GM12878 (cell line): ENCODE measurements around the gene PML.

Source experiments
- ATF7 ChIP-seq: fragments of 450-650 bp; IDR thresholded peaks from 2 replicates; pipeline ENCODE4 v1.6.1; 2016; ENCODE audit warnings: low read depth, mild to moderate bottlenecking
- BACH1 ChIP-seq: fragments of 450-650 bp; IDR thresholded peaks from 2 replicates; pipeline ENCODE4 v1.6.1; 2017; ENCODE audit warnings: mild to moderate bottlenecking, borderline replicate concordance
- CTCF ChIP-seq, 3 experiments: IDR thresholded peaks in 2 of 3; conservative IDR thresholded peaks in 1 of 3; 2 replicates each; pipeline ENCODE4 v1.5.1; 2011; ENCODE audit warnings: low read depth in 3 of 3, low read length in 3 of 3, mild to moderate bottlenecking in 3 of 3, control low read depth in 2 of 3, moderate library complexity in 2 of 3, inconsistent platforms in 1 of 3, mixed read lengths in 1 of 3; ENCODE audit not compliant: control insufficient read depth in 2 of 3, insufficient read depth in 1 of 3; ENCODE audit errors: extremely low read depth in 1 of 3
- EED ChIP-seq: sonication (generic); IDR thresholded peaks from 2 replicates; pipeline ENCODE4 v1.6.1; 2016; ENCODE audit warnings: antibody characterized with exemption, low read depth
- EGR1 ChIP-seq, 2 experiments: IDR thresholded peaks; 1 replicate in 1 of 2; 2 replicates in 1 of 2; pipeline ENCODE4 v1.6.1; 2011 to 2012; ENCODE audit warnings: low read depth in 2 of 2, low read length in 2 of 2, borderline replicate concordance in 1 of 2, mild to moderate bottlenecking in 1 of 2, moderate library complexity in 1 of 2
- EP300 ChIP-seq, 2 experiments: fragments of 150-350 bp in 1 of 2; IDR thresholded peaks; 2 replicates each; pipeline ENCODE4 v1.6.1; 2011 to 2012; ENCODE audit warnings: low read depth in 2 of 2, low read length in 2 of 2, borderline replicate concordance in 1 of 2, improper control_type of control experiment in 1 of 2, inconsistent platforms in 1 of 2; ENCODE audit not compliant: control insufficient read depth in 1 of 2
- ESRRA ChIP-seq: IDR thresholded peaks from 2 replicates; pipeline ENCODE4 v1.6.1; 2012; ENCODE audit warnings: mild to moderate bottlenecking, low read length, improper control_type of control experiment
- EZH2 ChIP-seq: IDR thresholded peaks from 2 replicates; pipeline ENCODE4 v1.6.1; 2012; ENCODE audit warnings: low read depth, mild to moderate bottlenecking, control low read depth, inconsistent platforms, low read length, borderline replicate concordance; ENCODE audit not compliant: control insufficient read depth
- POLR2A ChIP-seq: IDR thresholded peaks from 2 replicates; pipeline ENCODE4 v1.6.1; 2011; ENCODE audit warnings: low read depth, mild to moderate bottlenecking, low read length
- SMAD5 ChIP-seq: IDR thresholded peaks from 2 replicates; pipeline ENCODE4 v1.6.1; 2016; ENCODE audit warnings: antibody characterized with exemption, low read depth
- STAT1 ChIP-seq: fragments of 450-650 bp; conservative IDR thresholded peaks from 2 replicates; pipeline ENCODE4 v1.6.1; 2014; ENCODE audit warnings: antibody characterized with exemption, mild to moderate bottlenecking
- ZNF274 ChIP-seq: IDR thresholded peaks from one replicate; pipeline ENCODE4 v1.8.0; 2011; ENCODE audit not compliant: insufficient read length, insufficient read depth
- ZNF384 ChIP-seq: IDR thresholded peaks from 2 replicates; pipeline ENCODE4 v1.6.1; 2012; ENCODE audit warnings: low read depth, mild to moderate bottlenecking, low read length, improper control_type of control experiment, borderline replicate concordance
- ZZZ3 ChIP-seq: IDR thresholded peaks from 2 replicates; pipeline ENCODE4 v1.6.1; 2011; ENCODE audit warnings: low read depth; ENCODE audit not compliant: control insufficient read depth, insufficient read length

- TF ChIP-seq CTCF (IDR thresholded peaks at IDR 0.05 in 2 of 3, conservative IDR thresholded peaks at IDR 0.05 in 1 of 3; ENCODE audit: control insufficient read depth in 2 of 3, extremely low read depth in 1 of 3, insufficient read depth in 1 of 3, low read depth in 3 of 3, low read length in 3 of 3) (no peak), EP300 (IDR thresholded peaks at IDR 0.05; ENCODE audit: borderline replicate concordance in 1 of 2, control insufficient read depth in 1 of 2, low read depth in 2 of 2, low read length in 2 of 2) (no peak), ESRRA (no peak), POLR2A (no peak), ATF7 (no peak), ZZZ3 (no peak), EED (no peak), SMAD5 (no peak), EGR1 (IDR thresholded peaks at IDR 0.05; ENCODE audit: borderline replicate concordance in 1 of 2, low read depth in 2 of 2, low read length in 2 of 2) (no peak), EZH2 (no peak), BACH1 (no peak), ZNF274 (no peak), STAT1 (no peak), ZNF384 (no peak)
Observed at GRCh38 chr15:74010929-74011540, 16.5 kb downstream of the PML start.
